ENCODE data around the gene HES5.

The HES5 gene

GRCh38 chr1:2486041-2486440 is 44.0 kb downstream of the HES5 start:
- H3K4me3 ChIP-seq (ENCODE audit: low read depth in 1 of 5, low read length in 5 of 5): no peak overlapping the region
- peaks cover 0 to 24% (median 2%) of the 10 kb centered on the region in 5 donors for H3K27me3 ChIP-seq (ENCODE audit: control insufficient read depth in 5 of 5, insufficient read depth in 4 of 5, low read length in 5 of 5)
- no peak overlapping the region for H3K9ac ChIP-seq (ENCODE audit: low read length in 5 of 5)
- H3K36me3 ChIP-seq (ENCODE audit: control insufficient read depth in 5 of 5, insufficient read depth in 5 of 5, low read length in 5 of 5): no peaks in the 10 kb centered on the region
- H3K4me1 ChIP-seq (ENCODE audit: control insufficient read depth in 5 of 5, insufficient read depth in 5 of 5, low read length in 5 of 5): no peaks in the 10 kb centered on the region
- H3K9me3 ChIP-seq (ENCODE audit: control insufficient read depth in 5 of 5, low read length in 5 of 5): peaks cover 6 to 22% (median 18%) of the 10 kb centered on the region in 5 donors
- H3K27ac ChIP-seq (ENCODE audit: low read depth, low read length): no peak overlapping the region

GRCh38 chr1:2483970-2484369 is 46.1 kb downstream of the HES5 start:
- H3K27me3 ChIP-seq (ENCODE audit: control insufficient read depth in 5 of 5, insufficient read depth in 4 of 5, low read length in 5 of 5): peaks cover 0 to 19% (median 0%) of the 10 kb centered on the region in 5 donors
- no peak overlapping the region for H3K4me3 ChIP-seq (ENCODE audit: low read depth in 1 of 5, low read length in 5 of 5)
- no peak overlapping the region for H3K27ac ChIP-seq (ENCODE audit: low read depth, low read length)
- peaks cover 2 to 16% (median 10%) of the 10 kb centered on the region in 5 donors for H3K9me3 ChIP-seq (ENCODE audit: control insufficient read depth in 5 of 5, low read length in 5 of 5)
- no peaks in the 10 kb centered on the region for H3K4me1 ChIP-seq (ENCODE audit: control insufficient read depth in 5 of 5, insufficient read depth in 5 of 5, low read length in 5 of 5)
- no peak overlapping the region for H3K9ac ChIP-seq (ENCODE audit: low read length in 5 of 5)
- no peaks in the 10 kb centered on the region for H3K36me3 ChIP-seq (ENCODE audit: control insufficient read depth in 5 of 5, insufficient read depth in 5 of 5, low read length in 5 of 5)

- H3K27me3 ChIP-seq (ENCODE audit: control insufficient read depth in 5 of 5, insufficient read depth in 4 of 5, low read length in 5 of 5): peaks cover 0 to 23% (median 7%) of the 10 kb centered on the region in 5 donors
- H3K9ac ChIP-seq (ENCODE audit: low read length in 5 of 5): no peak overlapping the region
- H3K4me1 ChIP-seq (ENCODE audit: control insufficient read depth in 5 of 5, insufficient read depth in 5 of 5, low read length in 5 of 5): no peaks in the 10 kb centered on the region
- H3K9me3 ChIP-seq (ENCODE audit: control insufficient read depth in 5 of 5, low read length in 5 of 5): peaks cover 0 to 6% (median under 1%) of the 10 kb centered on the region in 5 donors
- no peaks in the 10 kb centered on the region for H3K36me3 ChIP-seq (ENCODE audit: control insufficient read depth in 5 of 5, insufficient read depth in 5 of 5, low read length in 5 of 5)
- no peak overlapping the region for H3K4me3 ChIP-seq (ENCODE audit: low read depth in 1 of 5, low read length in 5 of 5)
- no peak overlapping the region for H3K27ac ChIP-seq (ENCODE audit: low read depth, low read length)
Measured at GRCh38 chr1:2483026-2483425, 47.0 kb downstream of the HES5 start.

GRCh38 chr1:2482588-2482987 is 47.5 kb downstream of the HES5 start:
- no peaks in the 10 kb centered on the region for H3K4me1 ChIP-seq (ENCODE audit: control insufficient read depth in 5 of 5, insufficient read depth in 5 of 5, low read length in 5 of 5)
- H3K9ac ChIP-seq (ENCODE audit: low read length in 5 of 5): no peak overlapping the region
- no peaks in the 10 kb centered on the region for H3K36me3 ChIP-seq (ENCODE audit: control insufficient read depth in 5 of 5, insufficient read depth in 5 of 5, low read length in 5 of 5)
- peaks cover 0 to 23% (median 7%) of the 10 kb centered on the region in 5 donors for H3K27me3 ChIP-seq (ENCODE audit: control insufficient read depth in 5 of 5, insufficient read depth in 4 of 5, low read length in 5 of 5)
- H3K4me3 ChIP-seq (ENCODE audit: low read depth in 1 of 5, low read length in 5 of 5): no peak overlapping the region
- H3K9me3 ChIP-seq (ENCODE audit: control insufficient read depth in 5 of 5, low read length in 5 of 5): peaks cover 0 to 2% (median 0%) of the 10 kb centered on the region in 5 donors
- no peak overlapping the region for H3K27ac ChIP-seq (ENCODE audit: low read depth, low read length)

- H3K4me1 ChIP-seq (ENCODE audit: control insufficient read depth in 5 of 5, insufficient read depth in 5 of 5, low read length in 5 of 5): no peaks in the 10 kb centered on the region
- H3K27ac ChIP-seq (ENCODE audit: low read depth, low read length): no peak overlapping the region
- peaks cover 5 to 22% (median 10%) of the 10 kb centered on the region in 5 donors for H3K27me3 ChIP-seq (ENCODE audit: control insufficient read depth in 5 of 5, insufficient read depth in 4 of 5, low read length in 5 of 5)
- no peaks in the 10 kb centered on the region for H3K9me3 ChIP-seq (ENCODE audit: control insufficient read depth in 5 of 5, low read length in 5 of 5)
- H3K9ac ChIP-seq (ENCODE audit: low read length in 5 of 5): no peak overlapping the region
- no peaks in the 10 kb centered on the region for H3K36me3 ChIP-seq (ENCODE audit: control insufficient read depth in 5 of 5, insufficient read depth in 5 of 5, low read length in 5 of 5)
- H3K4me3 ChIP-seq (ENCODE audit: low read depth in 1 of 5, low read length in 5 of 5): no peak overlapping the region
Measured at GRCh38 chr1:2481885-2482284, 48.2 kb downstream of the HES5 start.

GRCh38 chr1:2480986-2481364 is 49.1 kb downstream of the HES5 start:
- H3K9ac ChIP-seq (ENCODE audit: low read length in 5 of 5): no peak overlapping the region
- peaks cover 7 to 17% (median 14%) of the 10 kb centered on the region in 5 donors for H3K27me3 ChIP-seq (ENCODE audit: control insufficient read depth in 5 of 5, insufficient read depth in 4 of 5, low read length in 5 of 5)
- H3K36me3 ChIP-seq (ENCODE audit: control insufficient read depth in 5 of 5, insufficient read depth in 5 of 5, low read length in 5 of 5): no peaks in the 10 kb centered on the region
- H3K4me3 ChIP-seq (ENCODE audit: low read depth in 1 of 5, low read length in 5 of 5): no peak overlapping the region
- H3K9me3 ChIP-seq (ENCODE audit: control insufficient read depth in 5 of 5, low read length in 5 of 5): no peaks in the 10 kb centered on the region
- no peak overlapping the region for H3K27ac ChIP-seq (ENCODE audit: low read depth, low read length)
- no peaks in the 10 kb centered on the region for H3K4me1 ChIP-seq (ENCODE audit: control insufficient read depth in 5 of 5, insufficient read depth in 5 of 5, low read length in 5 of 5)

GRCh38 chr1:2480236-2480985 is 49.7 kb downstream of the HES5 start:
- Histone ChIP-seq H3K4me3 (ENCODE audit: low read depth in 1 of 5, low read length in 5 of 5) (no peak overlapping the region), H3K9ac (ENCODE audit: low read length in 5 of 5) (no peak overlapping the region), H3K36me3 (ENCODE audit: control insufficient read depth in 5 of 5, insufficient read depth in 5 of 5, low read length in 5 of 5) (no peaks in the 10 kb centered on the region), H3K9me3 (ENCODE audit: control insufficient read depth in 5 of 5, low read length in 5 of 5) (no peaks in the 10 kb centered on the region), H3K27ac (ENCODE audit: low read depth, low read length) (no peak overlapping the region), H3K4me1 (ENCODE audit: control insufficient read depth in 5 of 5, insufficient read depth in 5 of 5, low read length in 5 of 5) (peaks cover 0 to under 1% (median 0%) of the 10 kb centered on the region in 5 donors), H3K27me3 (ENCODE audit: control insufficient read depth in 5 of 5, insufficient read depth in 4 of 5, low read length in 5 of 5) (peaks cover 7 to 17% (median 11%) of the 10 kb centered on the region in 5 donors)

GRCh38 chr1:2479618-2480017 is 50.4 kb downstream of the HES5 start:
- Histone ChIP-seq H3K27ac (ENCODE audit: low read depth, low read length) (no peak overlapping the region), H3K27me3 (ENCODE audit: control insufficient read depth in 5 of 5, insufficient read depth in 4 of 5, low read length in 5 of 5) (peaks cover 7 to 19% (median 14%) of the 10 kb centered on the region in 5 donors), H3K9ac (ENCODE audit: low read length in 5 of 5) (no peak overlapping the region), H3K9me3 (ENCODE audit: control insufficient read depth in 5 of 5, low read length in 5 of 5) (no peaks in the 10 kb centered on the region), H3K4me1 (ENCODE audit: control insufficient read depth in 5 of 5, insufficient read depth in 5 of 5, low read length in 5 of 5) (peaks cover 0 to 7% (median 4%) of the 10 kb centered on the region in 5 donors), H3K36me3 (ENCODE audit: control insufficient read depth in 5 of 5, insufficient read depth in 5 of 5, low read length in 5 of 5) (no peaks in the 10 kb centered on the region), H3K4me3 (ENCODE audit: low read depth in 1 of 5, low read length in 5 of 5) (no peak overlapping the region)

GRCh38 chr1:2479186-2479585 is 50.9 kb downstream of the HES5 start:
- Histone ChIP-seq H3K4me1 (ENCODE audit: control insufficient read depth in 5 of 5, insufficient read depth in 5 of 5, low read length in 5 of 5) (peaks cover 0 to 8% (median 4%) of the 10 kb centered on the region in 5 donors), H3K9ac (ENCODE audit: low read length in 5 of 5) (no peak overlapping the region), H3K9me3 (ENCODE audit: control insufficient read depth in 5 of 5, low read length in 5 of 5) (no peaks in the 10 kb centered on the region), H3K4me3 (ENCODE audit: low read depth in 1 of 5, low read length in 5 of 5) (no peak overlapping the region), H3K27me3 (ENCODE audit: control insufficient read depth in 5 of 5, insufficient read depth in 4 of 5, low read length in 5 of 5) (peaks cover 7 to 19% (median 14%) of the 10 kb centered on the region in 5 donors), H3K36me3 (ENCODE audit: control insufficient read depth in 5 of 5, insufficient read depth in 5 of 5, low read length in 5 of 5) (no peaks in the 10 kb centered on the region), H3K27ac (ENCODE audit: low read depth, low read length) (no peak overlapping the region)
